ENCODE results near the gene ANKFN1.

The ANKFN1 gene

GRCh38 chr17:56152874-56153602 is at the start of gene ANKFN1:
Gene ANKFN1, plus strand, starts transcription at chr17:56153475. Its CDS starts 59,193 bp downstream, at chr17:56212668.
- DNase-seq, result no peak

- DNase-seq, result no peak
Measured at GRCh38 chr17:56108811-56109284, 44.4 kb upstream of the ANKFN1 start.

GRCh38 chr17:56109836-56110235 is 43.4 kb upstream of the ANKFN1 start:
- no peak for DNase-seq

DNA sequence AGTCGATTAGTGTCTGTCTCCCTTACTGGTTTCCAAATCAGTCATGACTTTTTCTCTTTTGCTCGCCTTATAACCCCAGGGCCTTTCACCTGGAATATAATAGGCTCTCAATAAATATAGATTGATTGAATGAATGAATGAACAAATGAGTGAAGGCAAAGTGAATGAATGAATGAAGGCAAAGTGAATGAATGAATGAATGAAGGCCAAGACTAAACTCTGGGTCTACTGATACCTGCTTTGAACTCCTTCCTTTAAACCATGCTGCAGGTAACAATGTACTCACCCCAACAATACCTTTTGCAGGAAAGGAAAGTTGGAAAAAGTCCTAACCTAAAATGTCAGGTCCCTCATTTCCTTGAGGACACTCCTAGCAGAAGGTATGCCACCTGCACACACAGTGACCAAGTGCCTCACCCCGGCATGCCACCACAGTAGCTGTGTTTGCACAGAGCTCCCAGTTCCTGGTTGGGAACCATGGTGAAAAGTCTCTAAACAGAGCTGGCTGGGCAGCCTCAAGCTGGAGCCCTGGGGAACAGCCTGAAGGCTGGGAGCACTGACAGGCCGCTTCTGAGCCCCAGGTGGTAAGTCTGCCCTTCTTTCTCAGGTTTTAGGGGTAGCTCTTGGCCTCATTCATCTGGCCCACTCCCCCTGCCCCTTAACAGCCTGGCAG is 42.7 kb upstream of the ANKFN1 start:
- no peak for DNase-seq

- no peak for DNase-seq
Measured at GRCh38 chr17:56111706-56112485, 41.4 kb upstream of the ANKFN1 start.

GRCh38 chr17:56113486-56113885 is 39.8 kb upstream of the ANKFN1 start:
- no peak for DNase-seq

DNA sequence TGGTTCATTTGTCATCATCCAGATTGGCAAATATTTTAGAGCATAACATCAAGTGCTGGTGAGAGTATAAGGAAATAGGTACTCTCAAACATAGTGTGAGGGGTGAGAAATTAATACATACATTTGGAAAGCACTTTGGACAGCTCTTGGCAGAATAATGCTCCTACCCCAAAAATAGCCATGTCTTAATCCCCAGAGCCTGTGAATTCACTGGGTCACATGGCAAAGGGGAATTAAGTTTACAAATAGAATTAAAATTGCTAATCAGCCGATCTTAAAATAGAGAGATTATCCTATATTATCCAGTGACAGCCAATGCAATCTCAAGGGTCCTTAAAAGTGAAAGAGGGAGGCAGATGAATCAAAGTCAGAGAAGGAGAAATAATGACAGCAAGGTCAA is 38.8 kb upstream of the ANKFN1 start:
- DNase-seq, result no peak

DNA sequence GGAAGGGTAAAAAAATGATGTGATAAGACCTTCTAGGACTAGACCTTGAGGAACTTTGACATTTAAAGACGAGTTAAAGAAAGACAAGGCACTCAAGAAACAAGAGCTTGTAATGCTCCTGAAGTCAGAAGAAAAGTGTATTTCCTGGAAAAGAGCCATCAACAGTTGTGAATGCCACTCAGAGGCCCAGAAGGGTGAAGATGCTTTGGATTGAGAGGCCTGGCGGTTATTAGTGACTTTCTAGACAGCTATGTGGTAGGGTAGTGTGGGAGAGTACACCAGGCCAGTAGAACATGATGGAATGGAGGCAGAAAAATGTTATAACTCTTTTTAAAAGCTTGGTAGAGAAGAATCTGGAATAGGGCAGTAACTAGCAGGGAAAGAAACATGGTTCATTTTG is 34.1 kb upstream of the ANKFN1 start:
- no peak for DNase-seq

GRCh38 chr17:56119936-56120335 is 33.3 kb upstream of the ANKFN1 start:
- no peak for DNase-seq

GRCh38 chr17:56121191-56122051 is 31.9 kb upstream of the ANKFN1 start:
- DNase-seq, result no peak

- no peak for DNase-seq
Measured at GRCh38 chr17:56125830-56126819, 27.1 kb upstream of the ANKFN1 start.

DNA sequence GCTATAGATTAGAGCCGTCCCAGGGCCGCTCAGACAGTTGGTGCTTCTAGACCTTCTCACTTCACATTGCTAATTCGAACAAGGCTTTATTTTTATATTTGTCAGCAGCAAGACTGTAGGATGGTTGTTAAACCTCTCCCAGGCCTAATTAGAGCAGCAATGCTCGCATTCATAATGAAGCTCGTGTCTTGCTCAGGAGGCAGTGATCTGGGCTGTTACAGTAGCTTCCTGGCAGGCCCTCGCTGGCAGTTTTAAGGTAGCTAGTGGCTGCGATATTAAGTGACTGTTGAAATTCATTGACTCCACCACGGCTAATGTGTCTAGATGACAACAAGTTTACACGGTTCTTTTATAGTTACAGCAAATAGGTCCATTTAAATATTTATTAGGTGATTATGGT is 23.2 kb upstream of the ANKFN1 start:
- no peak for DNase-seq

- no peak for DNase-seq
Measured at GRCh38 chr17:56130631-56131030, 22.6 kb upstream of the ANKFN1 start.

GRCh38 chr17:56131431-56131830 is 21.8 kb upstream of the ANKFN1 start:
- DNase-seq, result no peak

- no peak for DNase-seq
Measured at GRCh38 chr17:56136301-56136700, 17.0 kb upstream of the ANKFN1 start.

GRCh38 chr17:56141046-56141839 is 12.0 kb upstream of the ANKFN1 start:
- no peak for DNase-seq

GRCh38 chr17:56142325-56142724 is 10.9 kb upstream of the ANKFN1 start:
- DNase-seq, result no peak

DNA sequence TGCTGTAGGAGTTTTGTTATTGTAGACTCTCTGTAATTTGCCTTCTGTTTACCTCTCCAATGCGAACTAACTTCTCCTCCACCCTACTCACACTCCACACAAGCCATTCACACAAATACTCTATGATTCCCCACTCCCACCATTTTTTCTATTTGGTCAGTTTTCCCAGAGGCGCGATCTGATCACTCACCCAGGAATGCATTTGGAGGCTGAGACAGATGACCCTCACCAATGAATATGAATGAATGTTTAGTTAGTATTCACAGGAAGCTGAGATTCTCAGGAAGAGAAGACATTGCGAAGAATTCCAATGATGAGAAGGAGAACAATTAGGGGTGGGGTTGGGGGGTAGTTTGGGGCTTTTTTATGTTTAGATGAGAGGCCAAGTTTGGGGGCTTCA is 10.5 kb upstream of the ANKFN1 start:
- DNase-seq, result no peak

DNA sequence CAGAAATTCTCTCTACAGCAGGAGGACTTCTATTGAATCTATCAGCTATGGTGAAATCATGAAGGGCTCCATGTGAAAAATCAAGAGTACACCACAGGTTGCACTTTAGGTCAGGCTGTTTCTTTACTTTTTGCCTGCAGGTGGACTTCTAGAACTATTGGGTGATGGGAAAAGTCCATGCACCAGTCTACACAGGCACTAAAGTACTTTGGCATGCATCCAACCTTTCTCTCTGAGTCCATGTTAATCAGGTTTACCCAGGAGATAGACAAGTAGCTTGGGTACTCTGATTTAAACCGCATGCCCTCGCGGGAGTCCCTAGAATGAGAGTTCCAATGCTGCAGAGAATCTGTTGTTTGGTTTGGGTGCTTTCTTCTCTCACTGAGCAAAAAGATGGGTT is 9.1 kb upstream of the ANKFN1 start:
- DNase-seq, result no peak

DNA sequence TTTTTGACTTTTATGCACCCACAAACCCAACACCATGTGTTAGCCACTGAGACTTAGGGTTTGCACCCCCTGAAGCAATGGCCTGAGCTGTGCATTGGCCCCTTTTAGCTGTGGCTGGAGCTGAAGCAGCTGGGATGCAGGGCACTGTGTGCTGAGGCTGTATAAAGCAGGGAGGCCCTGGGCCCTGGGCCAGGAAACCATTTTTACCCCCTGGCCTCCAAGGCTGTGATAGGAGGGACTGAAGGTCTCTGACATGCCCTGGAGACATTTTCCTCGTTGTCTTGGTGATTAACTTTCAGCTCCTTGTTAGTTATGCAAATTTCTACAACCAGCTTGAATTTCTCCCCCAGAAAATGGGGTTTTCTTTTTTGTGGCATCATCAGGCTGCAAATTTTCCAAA is 6.7 kb upstream of the ANKFN1 start:
- no peak for DNase-seq

- DNase-seq, result no peak
Measured at GRCh38 chr17:56148333-56148732, 4.9 kb upstream of the ANKFN1 start.

Data from right forelimb (tissue), 1 donor.